HK-2 (cell line): Measurements from ENCODE around the gene RAP2A.

Source experiments
- DNase-seq: peaks from one replicate; pipeline ENCODE4 v3.0.0-alpha.2; 2018; ENCODE audit not compliant: unreplicated experiment

Gene RAP2A

GRCh38 chr13:97495678-97496077, 61.7 kb downstream of the RAP2A start:
- no peak for DNase-seq

GRCh38 chr13:97496511-97496910, 62.5 kb downstream of the RAP2A start:
- DNase-seq = no peak

- no peak for DNase-seq
Observed at GRCh38 chr13:97497400-97497799, 63.4 kb downstream of the RAP2A start.

- no peak for DNase-seq
Observed at GRCh38 chr13:97498419-97498818, 64.5 kb downstream of the RAP2A start.

- no peak for DNase-seq
Observed at GRCh38 chr13:97499181-97499580, 65.2 kb downstream of the RAP2A start.

- DNase-seq = no peak
Observed at GRCh38 chr13:97502181-97502580, 68.2 kb downstream of the RAP2A start.

GRCh38 chr13:97502706-97503105, 68.7 kb downstream of the RAP2A start:
- DNase-seq = no peak

- no peak for DNase-seq
Observed at GRCh38 chr13:97505017-97505416, 71.0 kb downstream of the RAP2A start.

GRCh38 chr13:97506511-97506910, 72.5 kb downstream of the RAP2A start:
- no peak for DNase-seq

- no peak for DNase-seq
Observed at GRCh38 chr13:97512732-97513131, 78.8 kb downstream of the RAP2A start.

GRCh38 chr13:97515643-97516042, 81.7 kb downstream of the RAP2A start:
- no peak for DNase-seq

GRCh38 chr13:97517967-97518366, 84.0 kb downstream of the RAP2A start:
- no peak for DNase-seq
